GM23338 (cell line): Measurements from ENCODE around the gene CGREF1. TPM values are rescaled to one million over a fixed set of nuclear protein-coding genes. Genes with fewer than 3 reads are reported as not detected.

ENCODE experiments used
- CTCF ChIP-seq, 2 experiments: fragments of 200-600 bp in 1 of 2; sonication (generic) in 1 of 2; conservative IDR thresholded peaks; 2 replicates each; pipeline versions ENCODE4 v1.5.1 to v1.6.1; 2016 to 2017; ENCODE audit warnings: antibody characterized with exemption in 2 of 2, low read depth in 2 of 2, mild to moderate bottlenecking in 2 of 2, moderate library complexity in 1 of 2
- JUNB ChIP-seq: IDR thresholded peaks from one replicate; pipeline ENCODE4 v1.6.1; 2016; ENCODE audit warnings: antibody characterized with exemption; ENCODE audit not compliant: unreplicated experiment
- NANOG ChIP-seq: IDR thresholded peaks from 2 replicates; pipeline ENCODE4 v1.6.1; 2016; ENCODE audit warnings: antibody characterized with exemption, borderline replicate concordance
- POLR2AphosphoS5 ChIP-seq: IDR thresholded peaks from 2 replicates; pipeline ENCODE4 v1.6.1; 2016; ENCODE audit warnings: antibody characterized with exemption, low read depth
- ZNF114 ChIP-seq: fragments of 250-450 bp; sonication (Bioruptor Pico); IDR thresholded peaks from 2 replicates; pipeline ENCODE4 v1.5.0; 2020; ENCODE audit warnings: mild to moderate bottlenecking, moderate library complexity
- polyA plus RNA-seq: library from polyadenylated mRNA; unstranded; fragments of >200 nt; fragmentation: Nextera tagmentation; extraction: Ambion mirVana; gene quantifications from 2 replicates; pipeline ENCODE4 v1.2.1, GENCODE V29; 2016
- total RNA-seq: library from RNA; depleted of rRNA; stranded (reverse); fragments of >200 nt; shearing (Covaris generic); gene quantifications from 2 replicates; pipeline ENCODE4 v1.2.3, GENCODE V29; 2014
- TF ChIP-seq, protein P1 (sequence below): fragments of 250-450 bp; sonication (Bioruptor Pico); IDR thresholded peaks from 2 replicates; pipeline ENCODE4 v1.5.0; 2020; ENCODE audit warnings: mild to moderate bottlenecking, moderate library complexity

The CGREF1 gene
- total and polyA plus RNA-seq, 2 experiments from 2014 or later, result 4.1 to 4.5 TPM

DNA sequence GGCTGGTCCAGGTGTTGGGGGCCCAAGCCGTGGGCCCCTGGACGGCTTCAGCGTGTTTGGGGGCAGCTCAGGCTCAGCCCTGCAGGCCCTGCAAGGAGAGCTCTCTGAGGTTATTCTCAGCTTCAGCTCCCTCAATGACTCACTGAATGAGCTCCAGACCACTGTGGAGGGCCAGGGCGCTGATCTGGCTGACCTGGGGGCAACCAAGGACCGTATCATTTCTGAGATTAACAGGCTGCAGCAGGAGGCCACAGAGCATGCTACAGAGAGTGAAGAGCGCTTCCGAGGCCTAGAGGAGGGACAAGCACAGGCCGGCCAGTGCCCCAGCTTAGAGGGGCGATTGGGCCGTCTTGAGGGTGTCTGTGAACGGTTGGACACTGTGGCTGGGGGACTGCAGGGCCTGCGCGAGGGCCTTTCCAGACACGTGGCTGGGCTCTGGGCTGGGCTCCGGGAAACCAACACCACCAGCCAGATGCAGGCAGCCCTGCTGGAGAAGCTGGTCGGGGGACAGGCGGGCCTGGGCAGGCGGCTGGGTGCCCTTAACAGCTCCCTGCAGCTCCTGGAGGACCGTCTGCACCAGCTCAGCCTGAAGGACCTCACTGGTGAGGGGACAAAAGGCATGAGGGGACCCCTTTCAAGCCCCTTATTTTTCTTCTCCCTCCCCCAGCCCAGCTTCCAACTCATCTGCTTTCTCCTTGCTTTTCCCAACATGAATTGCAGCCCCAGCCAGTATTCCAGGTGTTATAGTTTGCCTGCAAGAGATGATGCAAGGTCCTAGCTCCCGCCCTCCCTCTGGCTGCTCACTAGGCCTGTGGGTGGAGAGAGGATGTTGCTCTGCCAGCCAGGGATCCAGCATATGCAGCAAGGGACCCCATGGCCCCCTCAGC is 35.3 kb downstream of the CGREF1 start (continued):
- TF ChIP-seq, protein P1, sequence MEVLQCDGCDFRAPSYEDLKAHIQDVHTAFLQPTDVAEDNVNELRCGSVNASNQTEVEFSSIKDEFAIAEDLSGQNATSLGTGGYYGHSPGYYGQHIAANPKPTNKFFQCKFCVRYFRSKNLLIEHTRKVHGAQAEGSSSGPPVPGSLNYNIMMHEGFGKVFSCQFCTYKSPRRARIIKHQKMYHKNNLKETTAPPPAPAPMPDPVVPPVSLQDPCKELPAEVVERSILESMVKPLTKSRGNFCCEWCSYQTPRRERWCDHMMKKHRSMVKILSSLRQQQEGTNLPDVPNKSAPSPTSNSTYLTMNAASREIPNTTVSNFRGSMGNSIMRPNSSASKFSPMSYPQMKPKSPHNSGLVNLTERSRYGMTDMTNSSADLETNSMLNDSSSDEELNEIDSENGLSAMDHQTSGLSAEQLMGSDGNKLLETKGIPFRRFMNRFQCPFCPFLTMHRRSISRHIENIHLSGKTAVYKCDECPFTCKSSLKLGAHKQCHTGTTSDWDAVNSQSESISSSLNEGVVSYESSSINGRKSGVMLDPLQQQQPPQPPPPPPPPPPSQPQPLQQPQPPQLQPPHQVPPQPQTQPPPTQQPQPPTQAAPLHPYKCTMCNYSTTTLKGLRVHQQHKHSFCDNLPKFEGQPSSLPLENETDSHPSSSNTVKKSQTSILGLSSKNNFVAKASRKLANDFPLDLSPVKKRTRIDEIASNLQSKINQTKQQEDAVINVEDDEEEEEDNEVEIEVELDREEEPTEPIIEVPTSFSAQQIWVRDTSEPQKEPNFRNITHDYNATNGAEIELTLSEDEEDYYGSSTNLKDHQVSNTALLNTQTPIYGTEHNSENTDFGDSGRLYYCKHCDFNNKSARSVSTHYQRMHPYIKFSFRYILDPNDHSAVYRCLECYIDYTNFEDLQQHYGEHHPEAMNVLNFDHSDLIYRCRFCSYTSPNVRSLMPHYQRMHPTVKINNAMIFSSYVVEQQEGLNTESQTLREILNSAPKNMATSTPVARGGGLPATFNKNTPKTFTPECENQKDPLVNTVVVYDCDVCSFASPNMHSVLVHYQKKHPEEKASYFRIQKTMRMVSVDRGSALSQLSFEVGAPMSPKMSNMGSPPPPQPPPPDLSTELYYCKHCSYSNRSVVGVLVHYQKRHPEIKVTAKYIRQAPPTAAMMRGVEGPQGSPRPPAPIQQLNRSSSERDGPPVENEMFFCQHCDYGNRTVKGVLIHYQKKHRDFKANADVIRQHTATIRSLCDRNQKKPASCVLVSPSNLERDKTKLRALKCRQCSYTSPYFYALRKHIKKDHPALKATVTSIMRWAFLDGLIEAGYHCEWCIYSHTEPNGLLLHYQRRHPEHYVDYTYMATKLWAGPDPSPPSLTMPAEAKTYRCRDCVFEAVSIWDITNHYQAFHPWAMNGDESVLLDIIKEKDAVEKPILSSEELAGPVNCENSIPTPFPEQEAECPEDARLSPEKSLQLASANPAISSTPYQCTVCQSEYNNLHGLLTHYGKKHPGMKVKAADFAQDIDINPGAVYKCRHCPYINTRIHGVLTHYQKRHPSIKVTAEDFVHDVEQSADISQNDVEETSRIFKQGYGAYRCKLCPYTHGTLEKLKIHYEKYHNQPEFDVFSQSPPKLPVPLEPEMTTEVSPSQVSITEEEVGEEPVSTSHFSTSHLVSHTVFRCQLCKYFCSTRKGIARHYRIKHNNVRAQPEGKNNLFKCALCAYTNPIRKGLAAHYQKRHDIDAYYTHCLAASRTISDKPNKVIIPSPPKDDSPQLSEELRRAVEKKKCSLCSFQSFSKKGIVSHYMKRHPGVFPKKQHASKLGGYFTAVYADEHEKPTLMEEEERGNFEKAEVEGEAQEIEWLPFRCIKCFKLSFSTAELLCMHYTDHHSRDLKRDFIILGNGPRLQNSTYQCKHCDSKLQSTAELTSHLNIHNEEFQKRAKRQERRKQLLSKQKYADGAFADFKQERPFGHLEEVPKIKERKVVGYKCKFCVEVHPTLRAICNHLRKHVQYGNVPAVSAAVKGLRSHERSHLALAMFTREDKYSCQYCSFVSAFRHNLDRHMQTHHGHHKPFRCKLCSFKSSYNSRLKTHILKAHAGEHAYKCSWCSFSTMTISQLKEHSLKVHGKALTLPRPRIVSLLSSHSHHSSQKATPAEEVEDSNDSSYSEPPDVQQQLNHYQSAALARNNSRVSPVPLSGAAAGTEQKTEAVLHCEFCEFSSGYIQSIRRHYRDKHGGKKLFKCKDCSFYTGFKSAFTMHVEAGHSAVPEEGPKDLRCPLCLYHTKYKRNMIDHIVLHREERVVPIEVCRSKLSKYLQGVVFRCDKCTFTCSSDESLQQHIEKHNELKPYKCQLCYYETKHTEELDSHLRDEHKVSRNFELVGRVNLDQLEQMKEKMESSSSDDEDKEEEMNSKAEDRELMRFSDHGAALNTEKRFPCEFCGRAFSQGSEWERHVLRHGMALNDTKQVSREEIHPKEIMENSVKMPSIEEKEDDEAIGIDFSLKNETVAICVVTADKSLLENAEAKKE (CRISPR knock-in tag), result no peak
- no peak for TF ChIP-seq POLR2AphosphoS5
- no peak for TF ChIP-seq CTCF (conservative IDR thresholded peaks at IDR 0.05; ENCODE audit: low read depth in 2 of 2)
- no peak for TF ChIP-seq ZNF114 (CRISPR knock-in tag)
- TF ChIP-seq NANOG, result no peak
- no peak for TF ChIP-seq JUNB
